Colonic mucosa (tissue), 4 donors: ENCODE results near the gene SLC20A1. TPM values are rescaled to one million over a fixed set of nuclear protein-coding genes. Genes with fewer than 3 reads are reported as not detected.

Source experiments
- DNase-seq: peaks from one replicate; pipeline ENCODE4 v3.0.0-alpha.2; 2020
- H3K27ac ChIP-seq: fragments of 200-600 bp; one replicate; pipeline ENCODE4 v1.8.0; 2021
- H3K27me3 ChIP-seq: fragments of 200-600 bp; one replicate; pipeline ENCODE4 v1.8.0; 2021
- H3K36me3 ChIP-seq: fragments of 200-600 bp; one replicate; pipeline ENCODE4 v1.8.0; 2021
- H3K4me1 ChIP-seq: fragments of 200-600 bp; one replicate; pipeline ENCODE4 v1.8.0; 2021; ENCODE audit warnings: mild to moderate bottlenecking
- H3K4me3 ChIP-seq: fragments of 200-600 bp; one replicate; pipeline ENCODE4 v1.8.0; 2021
- H3K9ac ChIP-seq, 2 donors: one replicate each; pipeline ENCODE4 v1.7.0; 2013; ENCODE audit warnings: control low read depth in 2 of 2, low read depth in 2 of 2, low read length in 2 of 2
- H3K9me3 ChIP-seq: fragments of 200-600 bp; one replicate; pipeline ENCODE4 v1.8.0; 2021
- CTCF ChIP-seq: fragments of 200-600 bp; IDR thresholded peaks from one replicate; pipeline ENCODE4 v1.8.0; 2022; ENCODE audit warnings: antibody characterized with exemption, mild to moderate bottlenecking
- intact Hi-C: fragments of 100-400 bp; cut with DNase I; formaldehyde crosslinking; loops from one replicate; pipeline ENCODE4 v1.14.1; 2022
- total RNA-seq, 2 donors: library from RNA; stranded (reverse); fragmentation: NEBNext Ultra II Directional in 1 of 2; extraction: Animal tissue kit (Norgen Biotek cat#: 25700) in 1 of 2; gene quantifications; one replicate each; pipeline ENCODE4 v1.2.1, GENCODE V29; 2021
- donor health status: healthy.
- donor health status: DM: no; HTN: no; CAD: no.
- donor health status: DM: no; HTN: no; CAD: no.

The SLC20A1 gene
- total RNA-seq, 2 donors from 2014 or later = 50.9 to 119 TPM

DNA sequence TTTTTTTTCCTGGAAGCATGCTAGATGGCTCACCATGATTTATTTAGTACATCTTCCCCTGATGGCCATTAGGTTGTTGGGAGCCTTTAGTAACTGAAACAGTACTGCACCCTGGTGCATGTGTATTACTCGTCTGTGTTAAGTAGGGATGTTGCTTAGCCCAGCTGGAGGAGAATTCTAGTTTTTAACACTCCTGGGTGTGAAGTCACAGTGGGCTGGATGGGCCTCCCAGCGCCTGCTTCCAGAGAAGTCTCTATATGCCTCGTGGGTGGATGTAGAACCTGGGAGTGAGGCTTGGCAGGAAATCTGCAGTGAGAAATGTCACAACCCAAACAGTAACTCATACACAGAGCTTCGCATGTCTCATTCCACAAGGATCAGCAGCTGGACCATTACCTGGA, 46.1 kb downstream of the SLC20A1 start:
- Histone ChIP-seq H3K27me3 (no peaks in the 10 kb centered on the region), H3K4me1 (peaks cover 5% of the 10 kb centered on the region), H3K9me3 (no peaks in the 10 kb centered on the region), H3K27ac (no peak overlapping the region), H3K9ac (peak overlapping the region; percentile 23 to 24), H3K36me3 (no peaks in the 10 kb centered on the region), H3K4me3 (no peak overlapping the region)
- TF ChIP-seq CTCF = no peak
- intact Hi-C loops = no loop called here
- no peak for DNase-seq

- Histone ChIP-seq H3K9me3 (no peaks in the 10 kb centered on the region), H3K27ac (no peak overlapping the region), H3K9ac (peak overlapping the region in 1 of 2 donors; percentile 23), H3K4me3 (no peak overlapping the region), H3K36me3 (no peaks in the 10 kb centered on the region), H3K27me3 (no peaks in the 10 kb centered on the region), H3K4me1 (peaks cover 5% of the 10 kb centered on the region)
- intact Hi-C loops = no loop called here
- peak; percentile 75 for DNase-seq
- TF ChIP-seq CTCF = no peak
These were observed 46.8 kb downstream of the SLC20A1 start for GRCh38 chr2:112692495-112692911.

GRCh38 chr2:112692918-112693317, 47.2 kb downstream of the SLC20A1 start:
- intact Hi-C loops = no loop called here

GRCh38 chr2:112693596-112693995, 47.9 kb downstream of the SLC20A1 start:
- H3K9ac ChIP-seq = no peak overlapping the region
- no peak for DNase-seq
- H3K4me1 ChIP-seq = peaks cover 5% of the 10 kb centered on the region
- no peaks in the 10 kb centered on the region for H3K36me3 ChIP-seq
- no peaks in the 10 kb centered on the region for H3K27me3 ChIP-seq
- no peaks in the 10 kb centered on the region for H3K9me3 ChIP-seq
- TF ChIP-seq CTCF = no peak
- intact Hi-C loops = no loop called here
- H3K4me3 ChIP-seq = no peak overlapping the region
- H3K27ac ChIP-seq = no peak overlapping the region

More at GRCh38 chr2:112692918-112693317, 47.2 kb downstream of the SLC20A1 start:
- Histone ChIP-seq H3K27me3 (no peaks in the 10 kb centered on the region), H3K36me3 (no peaks in the 10 kb centered on the region), H3K9me3 (no peaks in the 10 kb centered on the region), H3K4me3 (no peak overlapping the region), H3K4me1 (peaks cover 5% of the 10 kb centered on the region), H3K27ac (no peak overlapping the region), H3K9ac (no peak overlapping the region)
- TF ChIP-seq CTCF = no peak
- DNase-seq = no peak

DNA sequence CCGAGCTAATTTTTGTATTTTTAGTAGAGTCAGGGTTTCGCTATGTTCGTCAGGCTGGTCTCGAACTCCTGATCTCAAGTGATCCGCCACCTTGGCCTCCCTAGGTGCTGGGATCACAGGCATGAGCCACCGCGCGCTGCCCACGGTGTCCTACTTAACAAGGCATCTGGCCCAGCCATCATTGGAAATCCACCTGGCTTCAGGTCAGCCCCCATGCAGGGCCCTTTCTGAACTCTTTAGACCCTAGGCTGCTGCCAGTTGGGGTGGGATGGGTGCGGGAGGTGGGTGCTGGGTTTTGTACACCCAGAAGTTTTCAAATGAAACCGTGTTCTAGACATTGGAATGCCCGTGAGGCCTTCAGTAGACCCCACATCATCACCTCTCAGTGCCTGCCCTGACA, 48.4 kb downstream of the SLC20A1 start:
- Histone ChIP-seq H3K27ac (no peak overlapping the region), H3K9ac (no peak overlapping the region), H3K4me1 (peaks cover 5% of the 10 kb centered on the region), H3K4me3 (no peak overlapping the region), H3K9me3 (no peaks in the 10 kb centered on the region), H3K27me3 (no peaks in the 10 kb centered on the region), H3K36me3 (no peaks in the 10 kb centered on the region)
- DNase-seq = no peak
- TF ChIP-seq CTCF = no peak
- intact Hi-C loops = no loop called here
